Keratinocyte (primary cell): ENCODE data around the gene GPHA2.

Experiments used
- EZH2 ChIP-seq: IDR thresholded peaks from one replicate; pipeline ENCODE4 v1.6.1; 2012; ENCODE audit warnings: inconsistent platforms, mild to moderate bottlenecking, low read length, moderate library complexity
- TF ChIP-seq, protein P1 (sequence below), 3 experiments: IDR thresholded peaks in 1 of 3; conservative IDR thresholded peaks in 1 of 3; optimal IDR thresholded peaks in 1 of 3; 2 replicates in 2 of 3; 3 replicates in 1 of 3; pipeline versions ENCODE3 to v1.5.1; 2011; ENCODE audit warnings: low read length in 3 of 3, mild to moderate bottlenecking in 3 of 3, moderate library complexity in 2 of 3, control low read depth in 1 of 3, inconsistent platforms in 1 of 3; ENCODE audit not compliant: insufficient read depth in 2 of 3; ENCODE audit errors: extremely low read depth in 1 of 3

GRCh38 chr11:64924910-64925284, 10.8 kb downstream of the GPHA2 start:
- TF ChIP-seq, protein P1, sequence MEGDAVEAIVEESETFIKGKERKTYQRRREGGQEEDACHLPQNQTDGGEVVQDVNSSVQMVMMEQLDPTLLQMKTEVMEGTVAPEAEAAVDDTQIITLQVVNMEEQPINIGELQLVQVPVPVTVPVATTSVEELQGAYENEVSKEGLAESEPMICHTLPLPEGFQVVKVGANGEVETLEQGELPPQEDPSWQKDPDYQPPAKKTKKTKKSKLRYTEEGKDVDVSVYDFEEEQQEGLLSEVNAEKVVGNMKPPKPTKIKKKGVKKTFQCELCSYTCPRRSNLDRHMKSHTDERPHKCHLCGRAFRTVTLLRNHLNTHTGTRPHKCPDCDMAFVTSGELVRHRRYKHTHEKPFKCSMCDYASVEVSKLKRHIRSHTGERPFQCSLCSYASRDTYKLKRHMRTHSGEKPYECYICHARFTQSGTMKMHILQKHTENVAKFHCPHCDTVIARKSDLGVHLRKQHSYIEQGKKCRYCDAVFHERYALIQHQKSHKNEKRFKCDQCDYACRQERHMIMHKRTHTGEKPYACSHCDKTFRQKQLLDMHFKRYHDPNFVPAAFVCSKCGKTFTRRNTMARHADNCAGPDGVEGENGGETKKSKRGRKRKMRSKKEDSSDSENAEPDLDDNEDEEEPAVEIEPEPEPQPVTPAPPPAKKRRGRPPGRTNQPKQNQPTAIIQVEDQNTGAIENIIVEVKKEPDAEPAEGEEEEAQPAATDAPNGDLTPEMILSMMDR (optimal IDR thresholded peaks at IDR 0.05 in 1 of 3, IDR thresholded peaks at IDR 0.05 in 1 of 3, conservative IDR thresholded peaks at IDR 0.05 in 1 of 3; ENCODE audit: extremely low read depth in 1 of 3, insufficient read depth in 2 of 3, low read length in 3 of 3), result no peak
- TF ChIP-seq EZH2, result no peak
